Common myeloid progenitor, CD34-positive (primary cell): ENCODE measurements around the gene RFLNA.

Source experiments
- CTCF ChIA-PET: fragments of 350-600 bp; sonication (Branson Sonifier 250); formaldehyde crosslinking; loops from one replicate; lab custom pipeline; 2021; ENCODE audit warnings: antibody characterized with exemption; lab: Charles Lee
- POLR2A ChIA-PET: fragments of 350-600 bp; sonication (Branson Sonifier 250); formaldehyde crosslinking; loops from one replicate; lab custom pipeline; 2021; ENCODE audit warnings: antibody characterized with exemption; lab: Charles Lee
- DNase-seq, 3 donors: peaks; one replicate each; pipeline versions ENCODE4 v3.0.0 to v3.0.0-alpha.2; 2013
- H3K27ac ChIP-seq, 2 experiments: 1 replicate in 1 of 2; 2 replicates in 1 of 2; pipeline ENCODE4 v1.7.0; 2013; ENCODE audit warnings: inconsistent platforms in 2 of 2, low read length in 2 of 2, mild to moderate bottlenecking in 2 of 2, low read depth in 1 of 2, moderate library complexity in 1 of 2; ENCODE audit not compliant: severe bottlenecking in 2 of 2, insufficient read depth in 1 of 2, poor library complexity in 1 of 2
- H3K27me3 ChIP-seq, 5 experiments: replicated peaks in 2 of 5; 1 replicate in 3 of 5; 2 replicates in 2 of 5; pipeline versions ENCODE4 v1.6.1 to v1.7.0; 2013; ENCODE audit warnings: low read length in 4 of 5, mild to moderate bottlenecking in 2 of 5, moderate library complexity in 2 of 5, inconsistent platforms in 1 of 5; ENCODE audit not compliant: insufficient read depth in 5 of 5, control insufficient read depth in 4 of 5
- H3K36me3 ChIP-seq, 4 experiments: 1 replicate in 2 of 4; 2 replicates in 2 of 4; pipeline versions ENCODE4 v1.6.1 to v1.7.0; 2013; ENCODE audit warnings: low read length in 3 of 4, control low read depth in 1 of 4, mild to moderate bottlenecking in 1 of 4; ENCODE audit not compliant: control insufficient read depth in 4 of 4, insufficient read depth in 4 of 4
- H3K4me1 ChIP-seq, 4 experiments: 1 replicate in 3 of 4; 2 replicates in 1 of 4; pipeline versions ENCODE4 v1.6.1 to v1.7.1; 2013; ENCODE audit warnings: low read length in 3 of 4, mild to moderate bottlenecking in 3 of 4, control low read depth in 1 of 4, inconsistent platforms in 1 of 4, moderate library complexity in 1 of 4; ENCODE audit not compliant: control insufficient read depth in 4 of 4, insufficient read depth in 4 of 4; ENCODE audit errors: control extremely low read depth in 1 of 4
- H3K4me3 ChIP-seq, 7 experiments: 1 replicate in 4 of 7; 2 replicates in 3 of 7; pipeline versions ENCODE4 v1.5.1 to v1.7.0; 2013; ENCODE audit warnings: mild to moderate bottlenecking in 7 of 7, low read length in 6 of 7, moderate library complexity in 6 of 7, inconsistent platforms in 2 of 7, low read depth in 2 of 7, control low read depth in 1 of 7; ENCODE audit not compliant: insufficient read depth in 4 of 7, control insufficient read depth in 1 of 7; ENCODE audit errors: extremely low read depth in 1 of 7
- H3K9me3 ChIP-seq, 5 experiments: 1 replicate in 4 of 5; 2 replicates in 1 of 5; pipeline versions ENCODE4 v1.6.1 to v1.7.1; 2013; ENCODE audit warnings: low read length in 4 of 5, mild to moderate bottlenecking in 2 of 5, inconsistent platforms in 1 of 5, low read depth in 1 of 5, moderate library complexity in 1 of 5; ENCODE audit not compliant: control insufficient read depth in 4 of 5, insufficient read depth in 2 of 5; ENCODE audit errors: control extremely low read depth in 1 of 5
- WGBS: methylation state at CpG from one replicate; pipeline ENCODE4 v1.1.5; 2013; ENCODE audit not compliant: insufficient coverage; 5-methylcytosine and 5-hydroxymethylcytosine counted together

Gene RFLNA

DNA sequence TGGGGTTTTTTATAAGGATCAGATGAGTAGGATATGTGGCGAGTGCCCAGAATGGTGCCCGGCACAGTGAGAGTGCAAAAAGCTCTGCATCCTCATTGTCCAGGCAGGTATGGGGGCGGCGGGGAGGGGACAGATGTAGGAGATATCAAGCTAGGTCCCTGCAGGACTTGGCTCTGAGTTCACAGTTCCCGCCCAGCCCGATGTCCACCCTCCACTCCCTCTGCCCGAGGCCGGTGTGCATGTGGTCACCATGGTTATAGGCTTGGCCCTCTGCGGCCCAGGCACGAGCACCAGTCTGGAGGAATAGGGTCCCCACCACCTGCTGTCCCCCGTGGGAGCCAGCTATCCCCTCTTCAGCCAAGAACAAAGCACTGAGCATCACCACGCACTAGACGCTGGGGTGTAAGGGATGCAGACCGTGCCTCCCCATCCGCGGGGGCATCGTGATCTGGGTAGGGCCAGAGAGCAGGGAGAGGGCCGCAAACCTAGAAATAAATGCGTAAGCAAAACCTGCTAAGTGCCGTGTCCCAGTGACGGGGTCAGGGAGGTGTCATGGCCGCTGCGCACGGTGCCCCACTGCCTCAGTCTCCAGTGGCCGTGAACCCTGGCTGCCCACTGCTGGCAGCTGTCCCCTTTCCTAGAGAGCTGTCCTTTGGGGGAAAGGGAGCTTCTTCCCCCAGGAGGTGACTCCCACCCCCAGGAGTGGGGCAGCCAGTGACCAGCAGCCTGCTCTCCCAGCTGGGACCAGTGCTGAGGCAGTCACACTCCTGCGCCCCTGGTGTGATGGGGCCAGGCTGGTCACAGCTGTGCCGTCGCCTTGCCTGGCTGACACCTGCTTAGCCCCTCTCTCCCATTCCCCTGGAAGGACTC is 12.0 kb downstream of the RFLNA start:
- Histone ChIP-seq H3K36me3 (no peaks in the 10 kb centered on the region), H3K27me3 (no peaks in the 10 kb centered on the region), H3K27ac (no peak overlapping the region), H3K4me1 (no peaks in the 10 kb centered on the region), H3K4me3 (no peak overlapping the region), H3K9me3 (no peaks in the 10 kb centered on the region)
- WGBS: 94% methylated on average over 28 of the region's 28 CpGs
- DNase-seq: no peak
- CTCF ChIA-PET: interaction anchor here (0.6 to 1.2 kb wide), 2 partner anchors 167 to 254 kb away, joined by 3 read pairs; no protein-coding TSS in a partner anchor
- POLR2A ChIA-PET: no interaction called here

DNA sequence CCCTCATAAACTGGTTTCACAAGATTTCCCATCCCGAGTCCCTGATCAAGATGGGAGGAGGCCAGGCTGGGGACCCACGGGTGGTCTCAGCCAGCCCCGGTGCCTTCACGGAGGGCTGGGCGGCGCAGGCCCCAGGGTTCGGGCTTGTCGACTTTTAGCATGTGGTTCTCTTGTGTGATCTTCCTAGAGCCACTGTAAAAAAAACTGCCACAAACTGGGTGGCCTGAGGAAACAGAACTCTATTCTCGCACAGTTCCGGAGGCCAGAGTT is 12.6 kb downstream of the RFLNA start:
- 95% methylated on average over 10 of the region's 10 CpGs for WGBS
- ChIA-PET POLR2A (no interaction called here), CTCF (no interaction called here)
- H3K4me3 ChIP-seq: no peak overlapping the region
- H3K4me1 ChIP-seq: no peaks in the 10 kb centered on the region
- H3K27me3 ChIP-seq: no peaks in the 10 kb centered on the region
- no peak for DNase-seq
- H3K36me3 ChIP-seq: no peaks in the 10 kb centered on the region
- H3K9me3 ChIP-seq: no peaks in the 10 kb centered on the region
- no peak overlapping the region for H3K27ac ChIP-seq

DNA sequence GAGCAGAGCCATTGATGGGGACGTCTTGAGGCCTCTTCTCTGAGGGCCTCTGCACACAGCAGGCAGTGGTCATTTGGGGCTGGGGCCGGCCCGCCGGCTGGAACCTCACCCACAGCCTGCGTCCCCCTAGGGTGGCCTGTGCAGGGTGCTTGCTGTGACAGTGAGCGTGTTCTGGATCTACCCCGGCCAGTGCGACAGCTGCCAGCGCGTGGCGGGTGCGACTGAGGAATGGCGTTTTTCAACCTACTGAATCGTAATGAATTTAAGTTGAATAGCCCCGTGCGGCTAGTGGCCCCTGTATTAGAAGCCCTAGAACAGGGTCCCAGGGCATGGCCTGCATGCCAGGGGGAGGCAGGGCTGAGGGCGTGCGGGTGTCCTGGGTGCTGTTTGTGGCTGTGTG is 13.8 kb downstream of the RFLNA start:
- ChIA-PET CTCF (no interaction called here), POLR2A (no interaction called here)
- H3K27me3 ChIP-seq: no peaks in the 10 kb centered on the region
- H3K36me3 ChIP-seq: no peaks in the 10 kb centered on the region
- WGBS: 92% methylated on average over 16 of the region's 18 CpGs
- H3K4me1 ChIP-seq: no peaks in the 10 kb centered on the region
- no peak overlapping the region for H3K4me3 ChIP-seq
- H3K9me3 ChIP-seq: no peaks in the 10 kb centered on the region
- H3K27ac ChIP-seq: no peak overlapping the region
- no peak for DNase-seq

DNA sequence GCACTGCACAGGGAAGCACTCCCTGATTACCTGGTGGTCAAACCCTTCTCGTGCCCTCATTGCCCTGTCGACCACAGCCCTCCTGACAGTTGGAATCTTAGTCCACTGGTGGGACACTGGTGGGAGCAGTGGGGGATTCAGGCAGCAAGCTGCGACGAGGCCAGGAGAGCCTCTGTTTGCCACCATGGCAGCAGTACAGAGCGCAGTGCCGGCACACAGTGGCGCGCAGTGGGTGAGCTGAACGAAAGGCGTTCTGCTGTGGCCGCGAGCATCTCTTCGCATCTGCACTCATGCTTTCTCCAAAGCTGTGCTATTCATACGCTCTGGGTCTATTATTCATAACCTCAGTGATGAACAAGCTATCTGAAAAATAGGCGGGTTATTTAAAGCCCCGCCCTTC is 14.3 kb downstream of the RFLNA start:
- no peaks in the 10 kb centered on the region for H3K9me3 ChIP-seq
- 97% methylated on average over 15 of the region's 16 CpGs for WGBS
- no peaks in the 10 kb centered on the region for H3K27me3 ChIP-seq
- H3K4me1 ChIP-seq: no peaks in the 10 kb centered on the region
- H3K4me3 ChIP-seq: no peak overlapping the region
- H3K36me3 ChIP-seq: no peaks in the 10 kb centered on the region
- CTCF ChIA-PET: no interaction called here
- POLR2A ChIA-PET: no interaction called here
- H3K27ac ChIP-seq: no peak overlapping the region
- no peak for DNase-seq

DNA sequence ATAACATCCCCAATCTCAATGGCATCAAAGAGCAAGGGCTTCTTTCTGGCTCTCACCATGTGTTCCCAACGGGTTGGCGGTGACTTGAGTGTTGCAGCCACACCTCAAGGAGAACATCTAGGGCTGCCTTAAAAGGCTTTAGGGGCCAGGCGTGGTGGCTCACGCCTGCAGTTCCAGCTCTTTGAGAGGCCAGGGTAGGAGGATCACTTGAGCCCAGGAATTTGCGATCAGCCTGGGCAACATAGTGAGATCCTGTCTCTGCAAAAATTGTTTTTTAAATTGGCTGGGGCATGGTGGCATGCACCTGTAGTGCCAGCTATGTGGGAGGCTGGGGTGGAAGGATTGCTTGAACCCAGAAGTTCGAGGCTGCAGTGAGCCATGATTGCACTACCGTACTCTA is 14.9 kb downstream of the RFLNA start:
- Histone ChIP-seq H3K27me3 (no peaks in the 10 kb centered on the region), H3K27ac (no peak overlapping the region), H3K4me3 (no peak overlapping the region), H3K4me1 (no peaks in the 10 kb centered on the region), H3K9me3 (no peaks in the 10 kb centered on the region), H3K36me3 (no peaks in the 10 kb centered on the region)
- DNase-seq: no peak
- ChIA-PET CTCF (no interaction called here), POLR2A (interaction anchor here (0.8 kb wide), 1 partner anchor 10 kb away, joined by 3 read pairs; no protein-coding TSS in a partner anchor)
- 100% methylated on average over 5 of the region's 7 CpGs for WGBS

DNA sequence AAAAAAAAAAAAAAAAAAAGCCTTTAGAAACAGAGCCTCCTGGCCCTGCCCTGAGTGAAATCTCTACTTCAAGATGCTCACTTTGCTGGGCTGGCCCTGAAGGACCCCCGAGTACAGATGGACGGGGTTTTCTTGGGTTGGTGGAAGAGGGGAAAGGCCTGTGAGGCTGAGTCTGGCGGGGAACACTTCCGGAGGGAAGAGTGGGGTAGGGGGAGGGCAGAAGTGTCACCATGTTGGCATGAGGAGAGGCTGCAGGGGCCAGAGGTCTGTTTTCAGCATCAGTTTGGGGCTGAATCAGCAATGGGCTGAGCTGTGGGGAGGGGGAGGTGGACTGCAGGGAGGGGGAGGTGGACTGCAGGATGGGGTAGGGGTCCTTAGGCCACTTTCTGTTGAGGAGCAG is 15.3 kb downstream of the RFLNA start:
- Histone ChIP-seq H3K4me3 (no peak overlapping the region), H3K36me3 (no peaks in the 10 kb centered on the region), H3K27me3 (no peaks in the 10 kb centered on the region), H3K4me1 (no peaks in the 10 kb centered on the region), H3K9me3 (no peaks in the 10 kb centered on the region), H3K27ac (no peak overlapping the region)
- ChIA-PET CTCF (no interaction called here), POLR2A (interaction anchor here (0.8 kb wide), 1 partner anchor 10 kb away, joined by 3 read pairs; no protein-coding TSS in a partner anchor)
- no peak for DNase-seq
- 67% methylated on average over 1 of the region's 4 CpGs for WGBS

DNA sequence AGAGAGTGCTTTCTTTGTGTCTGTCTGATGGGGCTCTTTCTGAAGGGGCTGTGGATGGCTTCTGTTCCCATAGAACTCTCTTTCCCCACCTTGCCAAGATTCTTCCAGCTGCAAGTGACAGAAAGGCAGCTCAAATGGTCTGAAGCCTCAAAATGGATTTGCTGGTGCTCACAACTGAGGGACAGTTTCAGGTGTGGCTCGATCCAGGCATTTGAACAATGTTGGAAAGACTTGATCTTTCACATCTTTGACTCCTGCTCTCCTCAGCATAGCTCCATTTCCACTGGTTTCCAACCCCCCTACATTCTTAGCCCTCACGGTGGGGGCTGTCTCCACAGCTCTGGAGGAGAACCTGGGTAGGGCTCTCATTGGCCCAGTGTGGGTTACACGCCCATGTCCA is 15.9 kb downstream of the RFLNA start:
- ChIA-PET POLR2A (no interaction called here), CTCF (interaction anchor here (0.7 to 1.5 kb wide), 2 partner anchors 10 to 274 kb away, joined by 3 read pairs; no protein-coding TSS in a partner anchor)
- H3K4me3 ChIP-seq: no peak overlapping the region
- no peaks in the 10 kb centered on the region for H3K9me3 ChIP-seq
- 100% methylated on average over 2 of the region's 3 CpGs for WGBS
- no peaks in the 10 kb centered on the region for H3K36me3 ChIP-seq
- no peak for DNase-seq
- H3K4me1 ChIP-seq: no peaks in the 10 kb centered on the region
- H3K27me3 ChIP-seq: no peaks in the 10 kb centered on the region
- no peak overlapping the region for H3K27ac ChIP-seq
